ENCODE results near the gene LIN37. TPM values are rescaled to one million over a fixed set of nuclear protein-coding genes. Genes with fewer than 3 reads are reported as not detected.

The LIN37 gene
- total and polyA plus RNA-seq, 4 donors: 4.4 to 16.2 (median 13.8) TPM

DNA sequence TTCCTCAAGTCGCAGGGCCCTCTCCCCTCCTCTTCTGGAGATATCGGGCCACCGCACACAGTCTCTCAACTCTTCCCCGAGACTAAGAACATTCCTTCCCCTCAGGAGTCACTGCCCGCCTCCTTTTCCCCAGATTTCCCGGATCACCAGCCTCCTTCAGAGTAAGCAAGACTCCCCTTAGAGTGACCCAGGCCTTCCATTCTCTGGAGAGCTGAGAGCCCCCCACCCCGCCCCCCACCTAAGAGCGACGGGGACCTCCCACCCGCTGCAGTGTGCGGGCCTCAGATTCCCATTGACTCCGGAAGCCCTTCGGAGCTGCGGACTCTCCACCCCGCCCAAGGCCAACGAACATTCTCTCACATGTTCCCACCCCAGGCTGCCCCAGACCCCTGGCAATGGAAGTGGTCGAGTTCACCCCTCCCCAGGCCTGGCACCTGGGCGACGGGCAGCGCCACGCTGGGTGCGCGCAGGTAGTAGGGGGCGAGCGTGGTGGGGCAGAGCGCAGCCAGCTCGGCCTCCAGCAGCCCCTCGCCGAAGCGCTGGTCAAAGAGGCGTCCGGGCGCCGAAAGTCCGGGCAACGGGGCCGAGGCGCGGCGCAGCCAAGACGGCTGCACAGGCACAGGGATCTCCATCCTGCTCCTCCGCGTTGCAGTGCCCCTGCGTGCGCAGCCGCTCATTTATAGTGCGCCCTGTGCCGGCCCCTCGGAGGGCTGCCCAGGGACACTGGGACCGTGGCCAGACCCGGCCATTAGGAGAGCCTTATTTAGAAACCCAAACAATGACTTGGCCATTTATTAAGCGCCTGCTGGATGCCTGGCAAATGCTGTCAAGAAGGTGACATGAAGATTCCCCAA, 8.2 kb downstream of the LIN37 start, which contains the start of gene HSPB6:
Gene HSPB6, minus strand, starts transcription at position 653 of the 854 bp plus-strand sequence. Its CDS starts 21 bp downstream, at position 632.
- Histone ChIP-seq H3K27ac (ENCODE audit: low read depth in 1 of 2, low read length in 1 of 2) (peak within 1 kb of the TSS; percentile 88 to 97), H3K36me3 (ENCODE audit: control insufficient read depth in 4 of 4, insufficient read depth in 4 of 4, low read length in 4 of 4) (peaks cover 0 to 26% (median 17%) of the 10 kb centered on the region in 4 donors), H3K4me1 (ENCODE audit: control insufficient read depth in 5 of 5, insufficient read depth in 5 of 5, low read length in 5 of 5) (peaks cover 0 to 32% (median 14%) of the 10 kb centered on the region in 5 donors), H3K4me3 (peak within 1 kb of the TSS; percentile 16), H3K9me3 (ENCODE audit: control insufficient read depth in 4 of 4, insufficient read depth in 3 of 4, low read length in 3 of 4) (peaks cover 0 to 4% (median 0%) of the 10 kb centered on the region in 4 donors), H3K27me3 (ENCODE audit: control insufficient read depth in 3 of 3, insufficient read depth in 3 of 3, low read length in 2 of 3) (peaks cover 0 to 4% (median 0%) of the 10 kb centered on the region in 3 donors), H3K9ac (ENCODE audit: insufficient read depth in 1 of 2, low read length in 2 of 2) (peak within 1 kb of the TSS in 1 of 2 donors; percentile 68)
- ATAC-seq (ENCODE audit: insufficient read depth, low FRiP score) (no peak), DNase-seq (peak; percentile 88 to 92 (median 91))
- TF ChIP-seq, protein P1, sequence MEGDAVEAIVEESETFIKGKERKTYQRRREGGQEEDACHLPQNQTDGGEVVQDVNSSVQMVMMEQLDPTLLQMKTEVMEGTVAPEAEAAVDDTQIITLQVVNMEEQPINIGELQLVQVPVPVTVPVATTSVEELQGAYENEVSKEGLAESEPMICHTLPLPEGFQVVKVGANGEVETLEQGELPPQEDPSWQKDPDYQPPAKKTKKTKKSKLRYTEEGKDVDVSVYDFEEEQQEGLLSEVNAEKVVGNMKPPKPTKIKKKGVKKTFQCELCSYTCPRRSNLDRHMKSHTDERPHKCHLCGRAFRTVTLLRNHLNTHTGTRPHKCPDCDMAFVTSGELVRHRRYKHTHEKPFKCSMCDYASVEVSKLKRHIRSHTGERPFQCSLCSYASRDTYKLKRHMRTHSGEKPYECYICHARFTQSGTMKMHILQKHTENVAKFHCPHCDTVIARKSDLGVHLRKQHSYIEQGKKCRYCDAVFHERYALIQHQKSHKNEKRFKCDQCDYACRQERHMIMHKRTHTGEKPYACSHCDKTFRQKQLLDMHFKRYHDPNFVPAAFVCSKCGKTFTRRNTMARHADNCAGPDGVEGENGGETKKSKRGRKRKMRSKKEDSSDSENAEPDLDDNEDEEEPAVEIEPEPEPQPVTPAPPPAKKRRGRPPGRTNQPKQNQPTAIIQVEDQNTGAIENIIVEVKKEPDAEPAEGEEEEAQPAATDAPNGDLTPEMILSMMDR (IDR thresholded peaks at IDR 0.05; ENCODE audit: control extremely low read depth, extremely low read depth): no peak
- 3 to 9% methylated on average over 50 to 52 of the region's 52 CpGs for WGBS, 2 donors

DNA sequence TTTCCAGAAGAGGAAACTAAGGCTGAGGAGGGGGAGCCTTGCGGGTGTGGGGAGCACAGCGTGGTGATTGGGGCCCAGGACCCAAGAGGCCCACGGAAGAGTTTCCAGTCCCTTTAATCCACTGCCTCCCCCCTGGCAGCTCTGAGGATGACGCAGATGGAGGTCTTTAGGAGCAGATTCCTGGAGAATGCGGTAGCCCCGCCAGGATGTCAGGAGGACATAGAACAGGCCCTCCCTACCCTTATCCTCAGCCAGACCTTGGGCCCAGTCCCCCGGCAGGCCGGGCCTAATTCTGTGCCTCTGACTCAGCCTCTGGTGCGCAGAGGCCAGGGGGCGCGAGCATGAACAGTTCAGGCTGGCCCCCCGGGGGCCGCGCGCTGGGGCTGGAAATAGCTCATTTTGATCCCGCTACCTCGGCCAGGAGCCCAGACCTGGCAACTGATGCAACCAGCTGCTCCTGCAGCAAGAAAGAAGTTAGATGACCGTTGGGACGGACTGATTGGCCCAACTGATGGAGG, 8.9 kb downstream of the LIN37 start:
- peak overlapping the region in 1 of 2 donors; percentile 56 for H3K9ac ChIP-seq (ENCODE audit: insufficient read depth in 1 of 2, low read length in 2 of 2)
- 7 to 11% methylated on average over 18 to 19 of the region's 19 CpGs for WGBS, 2 donors
- H3K27ac ChIP-seq (ENCODE audit: low read depth in 1 of 2, low read length in 1 of 2): peak overlapping the region; percentile 88 to 97
- peaks cover 0 to 4% (median 0%) of the 10 kb centered on the region in 4 donors for H3K9me3 ChIP-seq (ENCODE audit: control insufficient read depth in 4 of 4, insufficient read depth in 3 of 4, low read length in 3 of 4)
- peaks cover 0 to 25% (median 21%) of the 10 kb centered on the region in 4 donors for H3K36me3 ChIP-seq (ENCODE audit: control insufficient read depth in 4 of 4, insufficient read depth in 4 of 4, low read length in 4 of 4)
- H3K27me3 ChIP-seq (ENCODE audit: control insufficient read depth in 3 of 3, insufficient read depth in 3 of 3, low read length in 2 of 3): peaks cover 0 to 4% (median 0%) of the 10 kb centered on the region in 3 donors
- TF ChIP-seq, protein P1 (IDR thresholded peaks at IDR 0.05; ENCODE audit: control extremely low read depth, extremely low read depth): no peak
- H3K4me1 ChIP-seq (ENCODE audit: control insufficient read depth in 5 of 5, insufficient read depth in 5 of 5, low read length in 5 of 5): peaks cover 0 to 32% (median 14%) of the 10 kb centered on the region in 5 donors
- DNase-seq: peak; percentile 89 to 94 (median 92)
- ATAC-seq (ENCODE audit: insufficient read depth, low FRiP score): peak; percentile 6
- H3K4me3 ChIP-seq: no peak overlapping the region

DNA sequence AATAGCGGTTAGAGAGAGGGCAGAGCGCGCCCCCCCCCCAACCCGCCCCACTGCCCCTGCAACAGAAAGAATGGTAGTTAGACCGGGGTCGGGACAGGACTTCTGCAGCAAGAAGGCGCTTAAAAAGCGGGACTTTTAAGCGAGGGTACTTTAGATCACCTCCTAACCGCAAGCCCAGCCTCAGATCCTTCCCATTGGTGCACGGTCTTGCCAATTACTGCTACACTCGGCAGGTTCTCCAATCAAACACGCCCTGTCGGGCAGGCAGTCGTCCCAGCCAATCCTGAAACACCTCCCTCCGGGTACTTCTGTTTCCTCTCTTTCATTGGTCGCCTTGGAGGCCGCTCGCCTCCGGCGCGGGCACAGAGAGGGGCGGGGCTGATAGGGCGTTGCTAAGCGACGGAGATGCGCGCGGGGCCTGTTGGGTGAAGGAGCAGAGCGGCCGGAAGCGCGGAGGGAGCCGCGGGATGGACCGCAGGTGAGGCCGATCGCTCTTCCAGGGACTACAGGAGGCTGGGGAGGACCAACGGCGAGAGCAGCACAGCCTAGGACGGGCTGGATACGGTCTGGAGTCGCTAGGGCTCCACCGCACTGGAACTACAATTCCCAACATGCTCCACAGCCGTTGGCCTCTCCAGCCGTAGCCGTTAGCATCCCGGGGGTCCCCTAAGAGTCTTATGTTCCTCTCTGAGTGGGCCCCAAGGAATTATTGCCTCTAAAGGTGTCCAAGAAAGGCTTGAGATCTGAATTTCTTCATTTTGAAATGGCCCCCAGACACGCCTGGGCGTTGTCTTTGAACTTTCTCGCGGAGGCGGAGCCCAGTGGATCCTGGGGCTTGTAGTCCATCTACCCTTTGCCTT, 9.6 kb downstream of the LIN37 start, which contains the start of gene PROSER3:
Gene PROSER3, plus strand, starts transcription at position 428 of the 860 bp plus-strand sequence. Its CDS starts 40 bp downstream, at position 468.
- TF ChIP-seq, protein P1 (IDR thresholded peaks at IDR 0.05; ENCODE audit: control extremely low read depth, extremely low read depth): no peak
- H3K4me3 ChIP-seq: peak within 1 kb of the TSS; percentile 91
- peaks cover 0 to 20% (median 17%) of the 10 kb centered on the region in 4 donors for H3K36me3 ChIP-seq (ENCODE audit: control insufficient read depth in 4 of 4, insufficient read depth in 4 of 4, low read length in 4 of 4)
- peak within 1 kb of the TSS; percentile 46 to 96 for H3K9ac ChIP-seq (ENCODE audit: insufficient read depth in 1 of 2, low read length in 2 of 2)
- DNase-seq: peak; percentile 99 to 100 (median 100)
- H3K9me3 ChIP-seq (ENCODE audit: control insufficient read depth in 4 of 4, insufficient read depth in 3 of 4, low read length in 3 of 4): peaks cover 0 to 2% (median 0%) of the 10 kb centered on the region in 4 donors
- peak; percentile 95 for ATAC-seq (ENCODE audit: insufficient read depth, low FRiP score)
- peak within 1 kb of the TSS; percentile 97 for H3K27ac ChIP-seq (ENCODE audit: low read depth in 1 of 2, low read length in 1 of 2)
- 0% methylated on average over 52 to 53 of the region's 53 CpGs for WGBS, 2 donors
- H3K27me3 ChIP-seq (ENCODE audit: control insufficient read depth in 3 of 3, insufficient read depth in 3 of 3, low read length in 2 of 3): peaks cover 0 to 4% (median 0%) of the 10 kb centered on the region in 3 donors
- peaks cover 0 to 32% (median 14%) of the 10 kb centered on the region in 5 donors for H3K4me1 ChIP-seq (ENCODE audit: control insufficient read depth in 5 of 5, insufficient read depth in 5 of 5, low read length in 5 of 5)

Data from lung (tissue), 12 donors.